Measurements from ENCODE around the gene TREML4. TPM values are rescaled to one million over a fixed set of nuclear protein-coding genes. Genes with fewer than 3 reads are reported as not detected.

Gene TREML4
- total RNA-seq, 1 experiment from 2014 or later, result not detected

DNA sequence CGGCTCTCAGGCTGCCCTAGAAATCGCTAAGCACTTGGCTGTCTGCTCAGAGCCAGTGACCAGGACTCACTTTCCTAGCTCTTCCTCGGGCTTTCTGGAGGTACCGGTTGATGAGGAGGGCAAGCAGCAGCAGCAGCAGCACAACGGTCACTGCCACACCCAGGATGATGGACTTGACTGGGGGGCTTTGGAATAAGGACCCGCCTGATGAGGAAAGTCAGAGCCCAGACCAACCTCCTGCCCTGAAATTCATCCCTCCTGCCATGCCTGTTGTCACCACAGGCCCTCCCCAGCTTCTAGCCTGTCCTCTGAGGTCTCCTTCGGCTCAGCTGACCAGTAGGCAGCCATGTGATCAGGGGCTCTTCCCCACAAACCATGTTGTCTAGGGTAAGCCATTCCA, 43.4 kb upstream of the TREML4 start:
- ATAC-seq, result no peak

More for the DNA sequence above, 43.4 kb upstream of the TREML4 start:
- Histone ChIP-seq H3K9me3 (ENCODE audit: control insufficient read depth in 1 of 2, insufficient read depth in 1 of 2, low read depth in 1 of 2, low read length in 2 of 2) (peaks cover under 1 to 2% of the 10 kb centered on the region in 2 experiments; a peak in 2 of 4 replicates), H3K79me2 (ENCODE audit: insufficient read depth, low read length) (no peaks in the 10 kb centered on the region), H3K27me3 (ENCODE audit: insufficient read depth, low read length) (no peaks in the 10 kb centered on the region), H3K4me2 (ENCODE audit: low read length) (no peak overlapping the region), H2AFZ (ENCODE audit: low read depth, low read length, poor library complexity, severe bottlenecking) (no peak overlapping the region), H3K4me3 (replicated peaks in 1 of 2; ENCODE audit: low read depth in 1 of 2, low read length in 2 of 2) (no peak overlapping the region), H3K9ac (ENCODE audit: low read length) (no peak overlapping the region), H4K20me1 (ENCODE audit: insufficient read depth) (no peaks in the 10 kb centered on the region), H3K9me2 (ENCODE audit: insufficient read depth) (no peaks in the 10 kb centered on the region), H3K36me3 (ENCODE audit: control insufficient read depth in 1 of 2, insufficient read depth in 2 of 2, low read length in 2 of 2) (no peaks in the 10 kb centered on the region), H3K4me1 (ENCODE audit: control insufficient read depth in 1 of 2, insufficient read depth in 2 of 2, low read length in 2 of 2) (peaks cover 0 to 4% of the 10 kb centered on the region in 2 experiments; a peak in 1 of 4 replicates), H3K27ac (ENCODE audit: low read depth, low read length) (no peak overlapping the region)
- no TSS peak for BruUV-seq (replicated peaks)
- no peak for DNase-seq (ENCODE audit: low read depth, low spot score)
- intact Hi-C loops (cut with micrococcal nuclease), result no loop called here
- TF ChIP-seq ZNF274 (IDR thresholded peaks at IDR 0.05; ENCODE audit: low read depth, low read length) (no peak), ELF1 (IDR thresholded peaks at IDR 0.05; ENCODE audit: borderline replicate concordance, low read depth) (no peak), JUND (IDR thresholded peaks at IDR 0.05) (no peak), POLR2A (IDR thresholded peaks at IDR 0.05; ENCODE audit: borderline replicate concordance, extremely low read depth, insufficient read depth, insufficient read length) (no peak), EZH2 (IDR thresholded peaks at IDR 0.05) (no peak), CEBPB (IDR thresholded peaks at IDR 0.05; ENCODE audit: low read depth) (no peak), SP1 (IDR thresholded peaks at IDR 0.05; ENCODE audit: low read depth) (no peak), YY1 (IDR thresholded peaks at IDR 0.05; ENCODE audit: extremely low read depth, insufficient replicate concordance, low read depth, low read length) (no peak), TCF7L2 (IDR thresholded peaks at IDR 0.05; ENCODE audit: borderline replicate concordance, extremely low read depth, insufficient read depth, insufficient read length) (no peak), POLR2AphosphoS5 (IDR thresholded peaks at IDR 0.05; ENCODE audit: low read depth, low read length) (no peak)
- TF ChIP-seq, protein P1, sequence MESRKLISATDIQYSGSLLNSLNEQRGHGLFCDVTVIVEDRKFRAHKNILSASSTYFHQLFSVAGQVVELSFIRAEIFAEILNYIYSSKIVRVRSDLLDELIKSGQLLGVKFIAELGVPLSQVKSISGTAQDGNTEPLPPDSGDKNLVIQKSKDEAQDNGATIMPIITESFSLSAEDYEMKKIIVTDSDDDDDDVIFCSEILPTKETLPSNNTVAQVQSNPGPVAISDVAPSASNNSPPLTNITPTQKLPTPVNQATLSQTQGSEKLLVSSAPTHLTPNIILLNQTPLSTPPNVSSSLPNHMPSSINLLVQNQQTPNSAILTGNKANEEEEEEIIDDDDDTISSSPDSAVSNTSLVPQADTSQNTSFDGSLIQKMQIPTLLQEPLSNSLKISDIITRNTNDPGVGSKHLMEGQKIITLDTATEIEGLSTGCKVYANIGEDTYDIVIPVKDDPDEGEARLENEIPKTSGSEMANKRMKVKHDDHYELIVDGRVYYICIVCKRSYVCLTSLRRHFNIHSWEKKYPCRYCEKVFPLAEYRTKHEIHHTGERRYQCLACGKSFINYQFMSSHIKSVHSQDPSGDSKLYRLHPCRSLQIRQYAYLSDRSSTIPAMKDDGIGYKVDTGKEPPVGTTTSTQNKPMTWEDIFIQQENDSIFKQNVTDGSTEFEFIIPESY (IDR thresholded peaks at IDR 0.05; ENCODE audit: extremely low read depth, insufficient replicate concordance, low read length), result no peak
- TF ChIP-seq, protein P2, sequence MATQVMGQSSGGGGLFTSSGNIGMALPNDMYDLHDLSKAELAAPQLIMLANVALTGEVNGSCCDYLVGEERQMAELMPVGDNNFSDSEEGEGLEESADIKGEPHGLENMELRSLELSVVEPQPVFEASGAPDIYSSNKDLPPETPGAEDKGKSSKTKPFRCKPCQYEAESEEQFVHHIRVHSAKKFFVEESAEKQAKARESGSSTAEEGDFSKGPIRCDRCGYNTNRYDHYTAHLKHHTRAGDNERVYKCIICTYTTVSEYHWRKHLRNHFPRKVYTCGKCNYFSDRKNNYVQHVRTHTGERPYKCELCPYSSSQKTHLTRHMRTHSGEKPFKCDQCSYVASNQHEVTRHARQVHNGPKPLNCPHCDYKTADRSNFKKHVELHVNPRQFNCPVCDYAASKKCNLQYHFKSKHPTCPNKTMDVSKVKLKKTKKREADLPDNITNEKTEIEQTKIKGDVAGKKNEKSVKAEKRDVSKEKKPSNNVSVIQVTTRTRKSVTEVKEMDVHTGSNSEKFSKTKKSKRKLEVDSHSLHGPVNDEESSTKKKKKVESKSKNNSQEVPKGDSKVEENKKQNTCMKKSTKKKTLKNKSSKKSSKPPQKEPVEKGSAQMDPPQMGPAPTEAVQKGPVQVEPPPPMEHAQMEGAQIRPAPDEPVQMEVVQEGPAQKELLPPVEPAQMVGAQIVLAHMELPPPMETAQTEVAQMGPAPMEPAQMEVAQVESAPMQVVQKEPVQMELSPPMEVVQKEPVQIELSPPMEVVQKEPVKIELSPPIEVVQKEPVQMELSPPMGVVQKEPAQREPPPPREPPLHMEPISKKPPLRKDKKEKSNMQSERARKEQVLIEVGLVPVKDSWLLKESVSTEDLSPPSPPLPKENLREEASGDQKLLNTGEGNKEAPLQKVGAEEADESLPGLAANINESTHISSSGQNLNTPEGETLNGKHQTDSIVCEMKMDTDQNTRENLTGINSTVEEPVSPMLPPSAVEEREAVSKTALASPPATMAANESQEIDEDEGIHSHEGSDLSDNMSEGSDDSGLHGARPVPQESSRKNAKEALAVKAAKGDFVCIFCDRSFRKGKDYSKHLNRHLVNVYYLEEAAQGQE (IDR thresholded peaks at IDR 0.05; ENCODE audit: low read depth), result no peak
- TF ChIP-seq, protein P3, sequence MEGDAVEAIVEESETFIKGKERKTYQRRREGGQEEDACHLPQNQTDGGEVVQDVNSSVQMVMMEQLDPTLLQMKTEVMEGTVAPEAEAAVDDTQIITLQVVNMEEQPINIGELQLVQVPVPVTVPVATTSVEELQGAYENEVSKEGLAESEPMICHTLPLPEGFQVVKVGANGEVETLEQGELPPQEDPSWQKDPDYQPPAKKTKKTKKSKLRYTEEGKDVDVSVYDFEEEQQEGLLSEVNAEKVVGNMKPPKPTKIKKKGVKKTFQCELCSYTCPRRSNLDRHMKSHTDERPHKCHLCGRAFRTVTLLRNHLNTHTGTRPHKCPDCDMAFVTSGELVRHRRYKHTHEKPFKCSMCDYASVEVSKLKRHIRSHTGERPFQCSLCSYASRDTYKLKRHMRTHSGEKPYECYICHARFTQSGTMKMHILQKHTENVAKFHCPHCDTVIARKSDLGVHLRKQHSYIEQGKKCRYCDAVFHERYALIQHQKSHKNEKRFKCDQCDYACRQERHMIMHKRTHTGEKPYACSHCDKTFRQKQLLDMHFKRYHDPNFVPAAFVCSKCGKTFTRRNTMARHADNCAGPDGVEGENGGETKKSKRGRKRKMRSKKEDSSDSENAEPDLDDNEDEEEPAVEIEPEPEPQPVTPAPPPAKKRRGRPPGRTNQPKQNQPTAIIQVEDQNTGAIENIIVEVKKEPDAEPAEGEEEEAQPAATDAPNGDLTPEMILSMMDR (IDR thresholded peaks at IDR 0.05 in 2 of 3, conservative IDR thresholded peaks at IDR 0.05 in 1 of 3; ENCODE audit: borderline replicate concordance in 1 of 3, insufficient read depth in 1 of 3, low read depth in 2 of 3, low read length in 2 of 3), result no peak
- TF ChIP-seq, protein P4, sequence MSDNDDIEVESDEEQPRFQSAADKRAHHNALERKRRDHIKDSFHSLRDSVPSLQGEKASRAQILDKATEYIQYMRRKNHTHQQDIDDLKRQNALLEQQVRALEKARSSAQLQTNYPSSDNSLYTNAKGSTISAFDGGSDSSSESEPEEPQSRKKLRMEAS (IDR thresholded peaks at IDR 0.05), result no peak
- ChIA-PET POLR2A (no interaction called here), RAD21 (ENCODE audit: low non-redundant PET in 1 of 2, low total read pairs in 2 of 2, uncharacterized antibody in 2 of 2, unreplicated experiment in 2 of 2) (no interaction called here), CTCF (no interaction called here)
